ENCODE results near the gene SNCB.

The SNCB gene

GRCh38 chr5:176652136-176652535 lies 21.8 kb upstream of the SNCB start:
- TF ChIP-seq CTCF (conservative IDR thresholded peaks at IDR 0.05) (no peak), ZFX (IDR thresholded peaks at IDR 0.05) (no peak)
- no peak overlapping the region for H3K27ac ChIP-seq

- TF ChIP-seq CTCF (conservative IDR thresholded peaks at IDR 0.05) (no peak), ZFX (IDR thresholded peaks at IDR 0.05) (no peak)
- no peak overlapping the region for H3K27ac ChIP-seq
These were observed 21.2 kb upstream of the SNCB start for GRCh38 chr5:176651472-176651980.

DNA sequence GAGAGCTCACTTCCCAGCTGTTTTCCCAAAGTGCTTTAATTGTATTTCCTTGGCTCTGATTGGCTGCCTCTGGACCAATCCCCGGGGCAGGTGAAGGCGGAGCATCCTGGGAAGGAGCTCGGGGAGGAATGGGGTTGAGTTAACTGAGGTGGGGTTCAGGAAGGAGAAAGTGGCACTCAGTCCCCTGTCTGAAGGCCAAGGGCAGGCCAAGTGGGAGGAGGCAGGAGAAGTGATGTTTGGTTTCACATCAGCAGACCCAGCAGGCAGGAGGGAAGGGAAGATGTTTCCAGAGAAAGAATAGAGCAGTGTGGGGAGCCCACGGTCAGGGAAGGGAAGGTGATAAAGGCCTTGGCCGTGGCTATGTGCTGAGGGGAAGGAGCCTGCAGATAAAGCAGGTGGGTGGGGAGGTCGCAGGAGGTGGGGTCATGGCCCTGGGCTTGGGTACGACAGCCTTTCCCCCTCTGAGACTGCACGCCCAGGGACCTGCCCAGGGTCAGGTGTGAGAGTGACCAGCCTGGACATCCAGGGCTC lies 20.1 kb upstream of the SNCB start:
- H3K27ac ChIP-seq: no peak overlapping the region
- TF ChIP-seq ZFX (IDR thresholded peaks at IDR 0.05) (no peak), CTCF (conservative IDR thresholded peaks at IDR 0.05) (no peak)

DNA sequence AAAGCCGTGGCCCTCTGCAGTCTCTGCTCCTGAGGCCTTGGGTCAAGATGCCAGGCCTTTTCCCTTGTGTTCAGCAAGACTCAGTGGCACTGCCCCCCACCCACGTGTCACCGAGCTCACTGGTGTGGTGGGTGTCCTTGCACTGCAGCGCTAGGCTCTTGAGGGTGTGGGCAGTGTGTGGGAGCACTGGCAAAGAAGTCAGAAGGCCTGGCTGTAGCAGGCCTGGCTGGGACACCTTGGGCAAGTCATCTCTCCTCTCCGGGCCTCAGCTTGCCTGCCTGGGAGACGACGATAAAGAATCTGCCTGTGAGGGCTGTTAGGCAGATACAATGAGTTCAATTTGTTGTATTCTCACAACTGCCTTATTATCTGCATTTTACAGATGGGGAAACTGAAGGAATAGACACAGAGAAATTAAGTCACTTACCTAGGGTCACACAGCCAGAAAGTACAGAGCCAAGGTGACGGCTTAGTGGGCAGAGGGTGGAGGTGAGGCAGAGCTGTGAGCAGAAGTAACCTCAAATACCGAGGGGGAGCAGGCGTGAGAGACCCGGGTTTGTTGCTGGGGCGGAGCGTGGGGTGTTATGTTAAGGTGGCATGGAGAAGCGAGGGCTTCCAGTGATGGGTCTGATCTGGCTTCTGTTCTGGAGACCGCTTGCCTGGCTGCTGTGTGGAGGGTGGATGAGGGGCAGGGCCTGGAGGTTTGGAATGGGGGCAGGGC lies 18.3 kb upstream of the SNCB start:
- peak overlapping the region; percentile 70; the same call in 1 of the 2 replicates for H3K27ac ChIP-seq
- TF ChIP-seq ZFX (IDR thresholded peaks at IDR 0.05) (no peak), CTCF (conservative IDR thresholded peaks at IDR 0.05) (no peak)

GRCh38 chr5:176647843-176648473 lies 17.6 kb upstream of the SNCB start:
- peak overlapping the region; percentile 70 for H3K27ac ChIP-seq
- no peak for TF ChIP-seq ZFX (IDR thresholded peaks at IDR 0.05)
- TF ChIP-seq CTCF (conservative IDR thresholded peaks at IDR 0.05): no peak

DNA sequence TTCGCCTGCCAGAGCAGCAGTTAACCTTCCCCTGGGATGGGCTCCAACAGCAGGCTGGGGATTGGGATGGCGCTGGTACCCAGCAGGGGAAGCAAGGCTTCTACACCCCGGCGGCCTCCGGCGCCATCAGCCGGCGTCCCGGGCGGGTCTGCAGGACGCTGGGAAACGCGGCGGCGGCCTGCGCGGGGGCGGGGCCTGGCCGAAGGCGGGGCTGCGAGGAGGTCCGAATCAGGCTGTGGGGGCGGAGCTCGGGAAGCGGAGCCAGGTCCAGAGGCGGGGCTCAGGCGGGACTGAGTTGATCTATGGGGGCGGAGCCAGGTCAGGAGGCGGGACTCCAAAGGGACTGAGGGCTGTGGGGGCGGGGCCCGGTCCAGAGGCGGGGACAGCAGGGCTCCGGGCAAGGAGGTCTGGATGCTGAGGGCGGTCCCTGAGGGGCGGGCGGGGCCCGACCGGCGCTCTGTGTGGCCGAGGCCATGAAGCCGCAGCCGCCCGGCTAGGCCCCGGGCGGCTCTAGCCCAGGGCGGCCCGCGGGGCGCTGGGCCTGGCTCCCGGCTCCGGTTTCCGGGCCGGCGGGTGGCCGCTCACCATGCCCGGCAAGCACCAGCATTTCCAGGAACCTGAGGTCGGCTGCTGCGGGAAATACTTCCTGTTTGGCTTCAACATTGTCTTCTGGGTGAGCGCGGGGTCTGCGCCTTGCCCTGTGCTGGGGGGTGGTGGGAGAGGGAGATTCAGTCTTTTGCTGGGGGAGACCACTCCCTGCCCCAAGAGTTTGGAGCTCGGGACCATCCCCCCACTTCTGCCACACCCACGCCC lies 16.9 kb upstream of the SNCB start, which contains the start of gene TSPAN17:
TSPAN17 (plus strand) TSS at position 455 of the 813 bp plus-strand sequence; CDS start at position 587, 132 bp downstream.
- TF ChIP-seq CTCF (conservative IDR thresholded peaks at IDR 0.05) (no peak), ZFX (IDR thresholded peaks at IDR 0.05) (peak; percentile 87; the same call in 1 of the 2 replicates)
- peak within 1 kb of the TSS; percentile 70 for H3K27ac ChIP-seq
